HFF-Myc (cell line): Measurements from ENCODE around the gene SFN.
A peak's percentile ranks its signal among the peaks of the same experiment; 100 is the strongest.

ENCODE experiments used
- DNase-seq: peaks from one replicate; pipeline ENCODE4 v3.0.0-alpha.2; 2011; ENCODE audit warnings: low read depth; ENCODE audit errors: extremely low read depth
- H3K4me3 ChIP-seq: replicated peaks from 2 replicates; pipeline ENCODE4 v1.5.1; 2011; ENCODE audit warnings: low read depth, mild to moderate bottlenecking, control low read depth, low read length
- CTCF ChIP-seq: IDR thresholded peaks from 2 replicates; pipeline ENCODE4 v1.5.1; 2012; ENCODE audit warnings: mild to moderate bottlenecking, low read depth, low read length, control low read depth; ENCODE audit errors: missing control alignments

Gene SFN

GRCh38 chr1:26900001-26900814 lies 37.3 kb downstream of the SFN start, which contains the start of gene GPATCH3:
Gene GPATCH3, minus strand, starts transcription at chr1:26900467. Its CDS starts 25 bp downstream, at chr1:26900442.
- no peak for TF ChIP-seq CTCF
- peak within 1 kb of the TSS; percentile 73 for H3K4me3 ChIP-seq
- DNase-seq, result peak; percentile 87

- peak overlapping the region; percentile 73 for H3K4me3 ChIP-seq
- TF ChIP-seq CTCF, result no peak
- no peak for DNase-seq
Measured at GRCh38 chr1:26900815-26901511, 38.0 kb downstream of the SFN start.

GRCh38 chr1:26907071-26907917 lies 44.3 kb downstream of the SFN start:
- TF ChIP-seq CTCF, result no peak
- peak; percentile 33 for DNase-seq
- H3K4me3 ChIP-seq, result no peak overlapping the region

GRCh38 chr1:26909951-26910342 lies 47.0 kb downstream of the SFN start:
- TF ChIP-seq CTCF, result no peak

GRCh38 chr1:26910343-26911160 lies 47.6 kb downstream of the SFN start:
- no peak for DNase-seq
- TF ChIP-seq CTCF, result no peak
- H3K4me3 ChIP-seq, result no peak overlapping the region

More at GRCh38 chr1:26909951-26910342, 47.0 kb downstream of the SFN start:
- H3K4me3 ChIP-seq, result no peak overlapping the region
- no peak for DNase-seq
